ENCODE data around the gene PLGRKT. TPM values are rescaled to one million over a fixed set of nuclear protein-coding genes. Genes with fewer than 3 reads are reported as not detected.
"Not testable (repeated sequence)": the region's sequence is repeated elsewhere in the genome, so short reads cannot be mapped to it uniquely, and the experiment has no call there.

Gene PLGRKT
- polyA plus RNA-seq, 3 donors, result 4.6 to 19.7 (median 14.8) TPM

DNA sequence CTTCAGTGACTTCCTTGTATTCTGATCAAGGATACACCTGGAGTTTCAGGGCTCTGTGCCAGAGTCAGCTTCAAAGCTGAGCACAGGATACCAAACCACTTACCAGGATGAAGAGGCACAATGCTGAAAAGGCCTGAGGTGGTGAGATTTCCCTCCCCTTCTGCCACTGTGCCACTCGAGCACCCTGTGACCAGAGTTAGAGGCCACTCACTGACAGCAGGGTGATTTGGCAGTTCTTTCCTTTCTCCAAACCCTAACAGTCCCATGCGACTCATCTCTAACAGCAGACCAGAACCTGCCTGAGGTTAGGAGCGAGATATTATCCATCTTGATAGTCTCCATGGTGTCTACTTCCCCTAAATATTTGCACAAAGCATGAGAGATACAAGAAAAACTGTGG, 1.8 kb downstream of the PLGRKT start:
- no peaks in the 10 kb centered on the region for H4K20me1 ChIP-seq (ENCODE audit: insufficient read depth, low read length)
- peak in 1 of 3 donors; percentile 45 for DNase-seq
- intact Hi-C loops (cut with micrococcal nuclease), result no loop called here
- H3K9me3 Mint-ChIP-seq, result peaks cover 7 to 16% (median 12%) of the 10 kb centered on the region in 7 donors
- H3K4me2 ChIP-seq (replicated peaks; ENCODE audit: extremely low read depth, low read length, poor library complexity, severe bottlenecking), result no peak overlapping the region
- H3K27ac Mint-ChIP-seq, result no peak overlapping the region
- no peak overlapping the region for H2AFZ ChIP-seq (ENCODE audit: insufficient read depth, low read depth, low read length, poor library complexity, severe bottlenecking)
- WGBS (ENCODE audit: insufficient coverage), result 83% methylated on average over 1 of the region's 3 CpGs
- H3K4me3 Mint-ChIP-seq, result no peak overlapping the region
- TF ChIP-seq, protein P1, sequence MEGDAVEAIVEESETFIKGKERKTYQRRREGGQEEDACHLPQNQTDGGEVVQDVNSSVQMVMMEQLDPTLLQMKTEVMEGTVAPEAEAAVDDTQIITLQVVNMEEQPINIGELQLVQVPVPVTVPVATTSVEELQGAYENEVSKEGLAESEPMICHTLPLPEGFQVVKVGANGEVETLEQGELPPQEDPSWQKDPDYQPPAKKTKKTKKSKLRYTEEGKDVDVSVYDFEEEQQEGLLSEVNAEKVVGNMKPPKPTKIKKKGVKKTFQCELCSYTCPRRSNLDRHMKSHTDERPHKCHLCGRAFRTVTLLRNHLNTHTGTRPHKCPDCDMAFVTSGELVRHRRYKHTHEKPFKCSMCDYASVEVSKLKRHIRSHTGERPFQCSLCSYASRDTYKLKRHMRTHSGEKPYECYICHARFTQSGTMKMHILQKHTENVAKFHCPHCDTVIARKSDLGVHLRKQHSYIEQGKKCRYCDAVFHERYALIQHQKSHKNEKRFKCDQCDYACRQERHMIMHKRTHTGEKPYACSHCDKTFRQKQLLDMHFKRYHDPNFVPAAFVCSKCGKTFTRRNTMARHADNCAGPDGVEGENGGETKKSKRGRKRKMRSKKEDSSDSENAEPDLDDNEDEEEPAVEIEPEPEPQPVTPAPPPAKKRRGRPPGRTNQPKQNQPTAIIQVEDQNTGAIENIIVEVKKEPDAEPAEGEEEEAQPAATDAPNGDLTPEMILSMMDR (IDR thresholded peaks at IDR 0.05), result no peak
- H3K4me1 Mint-ChIP-seq, result peaks cover 20% of the 10 kb centered on the region
- H3K27ac ChIP-seq (ENCODE audit: low read depth in 1 of 2, low read length in 2 of 2), result no peak overlapping the region
- no peaks in the 10 kb centered on the region for H3K36me3 ChIP-seq (replicated peaks in 1 of 2; ENCODE audit: control insufficient read depth in 1 of 2, insufficient read depth in 2 of 2, low read length in 2 of 2)
- H3K79me2 ChIP-seq (ENCODE audit: insufficient read depth, low read length), result no peaks in the 10 kb centered on the region
- peaks cover 0 to 14% of the 10 kb centered on the region in 2 donors for H3K9me3 ChIP-seq (replicated peaks in 1 of 2; ENCODE audit: control insufficient read depth in 1 of 2, insufficient read depth in 1 of 2, low read length in 2 of 2)
- H3K4me3 ChIP-seq (replicated peaks in 1 of 3; ENCODE audit: low read depth in 2 of 3, low read length in 3 of 3), result no peak overlapping the region
- H3K9ac ChIP-seq (ENCODE audit: insufficient read depth, low read length, poor library complexity, severe bottlenecking), result no peak overlapping the region
- peaks cover 0 to 1% (median 0%) of the 10 kb centered on the region in 3 donors for H3K27me3 Mint-ChIP-seq (ENCODE audit: low read depth in 3 of 3)
- H3K27me3 ChIP-seq (ENCODE audit: control insufficient read depth in 2 of 2, insufficient read depth in 2 of 2, low read length in 2 of 2), result no peaks in the 10 kb centered on the region
- H3K36me3 Mint-ChIP-seq, result peaks cover 14 to 31% of the 10 kb centered on the region in 2 donors
- peaks cover 14 to 22% of the 10 kb centered on the region in 2 donors for H3K4me1 ChIP-seq (ENCODE audit: control insufficient read depth in 1 of 2, insufficient read depth in 2 of 2, low read length in 2 of 2)

DNA sequence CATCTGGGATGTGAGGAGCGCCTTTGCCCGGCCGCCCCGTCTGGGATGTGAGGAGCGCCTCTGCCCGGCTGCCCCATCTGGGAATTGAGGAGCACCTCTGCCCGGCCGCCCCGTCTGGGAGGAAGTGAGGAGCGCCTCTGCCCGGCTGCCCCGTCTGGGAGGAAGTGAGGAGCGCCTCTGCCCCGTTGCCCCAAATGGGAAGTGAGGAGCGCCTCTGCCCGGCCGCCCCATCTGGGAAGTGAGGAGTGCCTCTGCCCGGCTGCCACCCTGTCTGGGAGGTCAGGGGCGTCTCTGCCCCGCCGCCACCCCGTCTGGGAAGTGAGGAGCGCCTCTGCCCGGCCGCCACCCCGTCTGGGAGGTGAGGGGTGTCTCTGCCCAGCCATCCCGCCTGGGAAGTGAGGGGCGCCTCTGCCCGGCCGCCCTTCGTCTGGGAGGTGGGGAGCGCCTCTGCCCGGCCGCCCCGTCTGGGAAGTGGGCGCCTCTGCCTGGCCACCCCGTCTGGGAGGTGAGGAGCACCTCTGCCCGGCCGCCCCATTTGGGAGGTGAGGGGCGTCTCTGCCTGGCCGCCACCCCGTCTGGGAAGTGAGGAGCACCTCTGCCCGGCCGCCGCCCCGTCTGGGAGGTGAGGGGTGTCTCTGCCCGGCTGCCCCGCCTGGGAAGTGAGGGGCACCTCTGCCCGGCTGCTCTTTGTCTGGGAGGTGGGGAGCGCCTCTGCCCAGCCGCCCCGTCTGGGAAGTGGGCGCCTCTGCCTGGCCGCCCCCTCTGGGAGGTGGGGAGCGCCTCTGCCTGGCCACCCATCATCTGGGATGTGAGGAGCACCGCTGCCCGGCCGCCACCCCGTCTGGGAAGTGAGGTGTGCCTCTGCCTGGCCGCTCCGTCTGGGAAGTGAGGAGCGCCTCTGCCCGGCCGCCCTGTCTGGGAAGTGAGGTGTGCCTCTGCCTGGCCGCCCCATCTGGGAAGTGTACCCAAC, 3.6 kb downstream of the PLGRKT start:
- intact Hi-C loops (cut with micrococcal nuclease); H3K27ac ChIP-seq (ENCODE audit: low read depth in 1 of 2, low read length in 2 of 2); DNase-seq; H4K20me1 ChIP-seq (ENCODE audit: insufficient read depth, low read length); H3K79me2 ChIP-seq (ENCODE audit: insufficient read depth, low read length); H3K36me3 ChIP-seq (replicated peaks in 1 of 2; ENCODE audit: control insufficient read depth in 1 of 2, insufficient read depth in 2 of 2, low read length in 2 of 2); H3K27me3 Mint-ChIP-seq (ENCODE audit: low read depth in 3 of 3); H3K4me3 Mint-ChIP-seq; H3K9ac ChIP-seq (ENCODE audit: insufficient read depth, low read length, poor library complexity, severe bottlenecking); H3K4me2 ChIP-seq (replicated peaks; ENCODE audit: extremely low read depth, low read length, poor library complexity, severe bottlenecking); H2AFZ ChIP-seq (ENCODE audit: insufficient read depth, low read depth, low read length, poor library complexity, severe bottlenecking); H3K27me3 ChIP-seq (ENCODE audit: control insufficient read depth in 2 of 2, insufficient read depth in 2 of 2, low read length in 2 of 2); H3K4me3 ChIP-seq (replicated peaks in 1 of 3; ENCODE audit: low read depth in 2 of 3, low read length in 3 of 3): not testable (repeated sequence)
- Mint-ChIP-seq H3K27ac (peak overlapping the region in 2 of 7 donors; percentile 15 to 52), H3K36me3 (peaks cover 23 to 34% of the 10 kb centered on the region in 2 donors), H3K4me1 (peaks cover 20% of the 10 kb centered on the region), H3K9me3 (peaks cover 7 to 16% (median 12%) of the 10 kb centered on the region in 7 donors)
- Histone ChIP-seq H3K4me1 (ENCODE audit: control insufficient read depth in 1 of 2, insufficient read depth in 2 of 2, low read length in 2 of 2) (peaks cover 14 to 22% of the 10 kb centered on the region in 2 donors), H3K9me3 (replicated peaks in 1 of 2; ENCODE audit: control insufficient read depth in 1 of 2, insufficient read depth in 1 of 2, low read length in 2 of 2) (peaks cover 0 to 14% of the 10 kb centered on the region in 2 donors)
- 96% methylated on average over 33 of the region's 65 CpGs for WGBS (ENCODE audit: insufficient coverage)

DNA sequence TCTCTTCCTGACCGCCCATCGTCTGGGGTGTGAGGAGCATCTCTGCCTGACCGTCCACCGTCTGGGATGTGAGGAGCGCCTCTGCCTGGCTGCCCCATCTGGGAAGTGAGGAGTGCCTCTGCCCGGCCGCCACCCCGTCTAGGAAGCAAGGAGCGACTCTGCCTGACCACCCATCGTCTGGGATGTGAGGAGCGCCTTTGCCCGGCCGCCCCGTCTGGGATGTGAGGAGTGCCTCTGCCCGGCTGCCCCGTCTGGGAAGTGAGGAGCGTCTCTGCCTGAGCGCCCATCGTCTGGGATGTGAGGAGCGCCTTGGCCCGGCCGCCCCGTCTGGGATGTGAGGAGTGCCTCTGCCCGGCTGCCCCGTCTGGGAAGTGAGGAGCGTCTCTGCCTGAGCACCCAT, 4.4 kb downstream of the PLGRKT start:
- H3K9me3 ChIP-seq (replicated peaks in 1 of 2; ENCODE audit: control insufficient read depth in 1 of 2, insufficient read depth in 1 of 2, low read length in 2 of 2), result peaks cover 0 to 14% of the 10 kb centered on the region in 2 donors
- H3K4me3 ChIP-seq (replicated peaks in 1 of 3; ENCODE audit: low read depth in 2 of 3, low read length in 3 of 3); H2AFZ ChIP-seq (ENCODE audit: insufficient read depth, low read depth, low read length, poor library complexity, severe bottlenecking); H3K36me3 ChIP-seq (replicated peaks in 1 of 2; ENCODE audit: control insufficient read depth in 1 of 2, insufficient read depth in 2 of 2, low read length in 2 of 2); intact Hi-C loops (cut with micrococcal nuclease); DNase-seq; H3K79me2 ChIP-seq (ENCODE audit: insufficient read depth, low read length); H3K4me2 ChIP-seq (replicated peaks; ENCODE audit: extremely low read depth, low read length, poor library complexity, severe bottlenecking); H3K27me3 ChIP-seq (ENCODE audit: control insufficient read depth in 2 of 2, insufficient read depth in 2 of 2, low read length in 2 of 2); H4K20me1 ChIP-seq (ENCODE audit: insufficient read depth, low read length); H3K27ac ChIP-seq (ENCODE audit: low read depth in 1 of 2, low read length in 2 of 2); H3K4me3 Mint-ChIP-seq; H3K27me3 Mint-ChIP-seq (ENCODE audit: low read depth in 3 of 3); H3K9ac ChIP-seq (ENCODE audit: insufficient read depth, low read length, poor library complexity, severe bottlenecking): not testable (repeated sequence)
- peaks cover 23 to 34% of the 10 kb centered on the region in 2 donors for H3K36me3 Mint-ChIP-seq
- peaks cover 7 to 16% (median 12%) of the 10 kb centered on the region in 7 donors for H3K9me3 Mint-ChIP-seq
- H3K4me1 ChIP-seq (ENCODE audit: control insufficient read depth in 1 of 2, insufficient read depth in 2 of 2, low read length in 2 of 2), result peaks cover 12 to 20% of the 10 kb centered on the region in 2 donors
- WGBS (ENCODE audit: insufficient coverage), result 97% methylated on average over 13 of the region's 26 CpGs
- H3K27ac Mint-ChIP-seq, result peak overlapping the region in 1 of 7 donors; percentile 52
- peaks cover 18% of the 10 kb centered on the region for H3K4me1 Mint-ChIP-seq
